HepG2 (cell line): ENCODE data around the gene RBM47. TPM values are rescaled to one million over a fixed set of nuclear protein-coding genes. Genes with fewer than 3 reads are reported as not detected.

Source experiments
- ATAD3A ChIP-seq: sonication (generic); formaldehyde crosslinking; IDR thresholded peaks from 2 replicates; pipeline ENCODE4 v1.4.0; 2020; ENCODE audit warnings: missing genetic modification reagents
- EED ChIP-seq: sonication (generic); formaldehyde crosslinking; IDR thresholded peaks from 2 replicates; pipeline ENCODE4 v1.5.0; 2020; ENCODE audit warnings: mild to moderate bottlenecking, missing genetic modification reagents
- GPN1 ChIP-seq: sonication (generic); formaldehyde crosslinking; IDR thresholded peaks from 2 replicates; pipeline ENCODE4 v1.5.1; 2020; ENCODE audit warnings: missing genetic modification reagents, borderline replicate concordance
- HES4 ChIP-seq: sonication (generic); formaldehyde crosslinking; IDR thresholded peaks from 2 replicates; pipeline ENCODE4 v1.9.0; 2021; ENCODE audit warnings: mild to moderate bottlenecking, missing genetic modification reagents, borderline replicate concordance
- HNRNPH1 ChIP-seq: fragments of 200-400 bp; formaldehyde crosslinking; optimal IDR thresholded peaks from 2 replicates; pipeline ENCODE3; 2017; ENCODE audit warnings: mild to moderate bottlenecking, low read depth, low read length
- KDM5A ChIP-seq: fragments of 200-600 bp; sonication (generic); IDR thresholded peaks from 2 replicates; pipeline ENCODE4 v1.7.0; 2018; ENCODE audit warnings: antibody characterized with exemption, mild to moderate bottlenecking, low read length, borderline replicate concordance
- NFE2L1 ChIP-seq: sonication (generic); formaldehyde crosslinking; IDR thresholded peaks from 2 replicates; pipeline ENCODE4 v1.4.0; 2020; ENCODE audit warnings: missing genetic modification reagents, mild to moderate bottlenecking, borderline replicate concordance
- SETDB1 ChIP-seq: sonication (generic); formaldehyde crosslinking; IDR thresholded peaks from 2 replicates; pipeline ENCODE4 v1.5.1; 2020; ENCODE audit warnings: missing genetic modification reagents, mild to moderate bottlenecking, borderline replicate concordance
- TBX3 ChIP-seq: fragments of 450-650 bp; IDR thresholded peaks from 2 replicates; pipeline ENCODE4 v1.6.1; 2017; ENCODE audit warnings: antibody characterized with exemption, mild to moderate bottlenecking, inconsistent platforms, borderline replicate concordance
- ZNF143 ChIP-seq: sonication (generic); formaldehyde crosslinking; IDR thresholded peaks from 2 replicates; pipeline ENCODE4 v1.4.0; 2020; ENCODE audit warnings: missing genetic modification reagents
- ZNF235 ChIP-seq: sonication (generic); formaldehyde crosslinking; IDR thresholded peaks from 2 replicates; pipeline ENCODE4 v1.8.1; 2023; ENCODE audit warnings: mild to moderate bottlenecking, missing genetic modification reagents, borderline replicate concordance
- ZSCAN31 ChIP-seq: sonication (generic); formaldehyde crosslinking; IDR thresholded peaks from 2 replicates; pipeline ENCODE4 v1.5.0; 2020; ENCODE audit warnings: low read depth, mild to moderate bottlenecking, missing genetic modification reagents
- polyA plus RNA-seq, 8 experiments: library from polyadenylated mRNA; depleted of rRNA in 3 of 8; stranded (reverse) in 7 of 8; unstranded in 1 of 8; fragments of >200 nt; fragmentation: Illumina TruSeq in 4 of 8; extraction: Trizol in 4 of 8; gene quantifications; 2 replicates each; pipeline versions ENCODE4 v1.2.1 to v1.2.3, GENCODE V29; 2011 to 2016; ENCODE audit warnings: low read depth in 4 of 8, missing spikeins in 1 of 8, mixed read lengths in 1 of 8; ENCODE audit not compliant: insufficient read depth in 1 of 8
- total RNA-seq, 5 experiments: library from RNA; depleted of rRNA; stranded (reverse); fragments of >200 nt; fragmentation: Illumina TruSeq; extraction: Trizol; gene quantifications; 2 replicates each; pipeline ENCODE4 v1.2.3, GENCODE V29; 2016; ENCODE audit warnings: low read depth in 1 of 5
- TF ChIP-seq, protein P1 (sequence below): sonication (generic); formaldehyde crosslinking; IDR thresholded peaks from 2 replicates; pipeline ENCODE4 v1.4.0; 2020; ENCODE audit warnings: mild to moderate bottlenecking, missing genetic modification reagents, borderline replicate concordance
- TF ChIP-seq, protein P2 (sequence below): sonication (generic); formaldehyde crosslinking; IDR thresholded peaks from 2 replicates; pipeline ENCODE4 v1.5.1; 2020; ENCODE audit warnings: mild to moderate bottlenecking, missing genetic modification reagents, borderline replicate concordance
- TF ChIP-seq, protein P3 (sequence below): sonication (generic); formaldehyde crosslinking; IDR thresholded peaks from 2 replicates; pipeline ENCODE4 v1.4.0; 2020; ENCODE audit warnings: mild to moderate bottlenecking, missing genetic modification reagents

The RBM47 gene
- total and polyA plus RNA-seq, 2 of the 13 experiments (the other 11 are each of a cell fraction or from before 2014, with no cell fraction given), result 1.2 to 2.5 TPM

DNA sequence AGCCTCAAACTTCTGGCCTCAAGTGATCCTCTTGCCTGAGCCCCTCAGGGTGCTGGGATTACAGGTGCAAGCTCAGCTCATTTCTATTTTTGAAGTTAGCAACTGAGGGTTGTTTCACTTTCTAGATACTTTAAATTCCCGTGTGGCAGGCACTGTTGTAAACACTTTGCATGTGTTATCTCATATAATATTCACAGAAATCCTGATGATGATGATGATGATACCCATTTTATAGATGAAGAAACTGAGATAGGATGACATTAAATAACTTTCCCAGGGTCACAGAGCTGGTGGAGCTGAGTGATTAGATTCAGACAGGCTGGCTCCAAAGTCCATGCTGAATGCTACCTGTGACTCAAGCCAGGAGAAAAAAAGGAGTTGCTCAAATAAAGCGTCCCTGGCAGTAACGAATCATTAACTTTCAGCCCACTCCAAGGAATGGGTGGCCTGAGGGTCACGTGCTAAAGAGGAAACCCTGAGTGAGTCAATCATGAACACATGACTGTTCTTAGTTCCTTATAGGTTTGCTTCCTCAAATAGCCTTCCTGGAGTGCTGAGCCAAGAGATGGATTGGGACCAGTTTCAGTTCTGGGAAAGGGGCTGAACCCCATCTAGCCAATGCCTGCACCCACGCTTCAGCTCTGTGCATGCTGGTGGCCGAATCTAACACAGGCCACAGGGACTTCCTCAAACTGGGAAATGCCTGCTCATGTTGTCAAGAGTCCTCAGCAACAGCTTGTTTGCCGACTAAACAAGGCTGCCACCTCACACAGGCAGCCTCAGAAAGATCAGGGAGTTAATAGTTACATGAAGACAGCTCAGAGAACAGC lies 52.8 kb downstream of the RBM47 start (continued):
- TF ChIP-seq, protein P1, sequence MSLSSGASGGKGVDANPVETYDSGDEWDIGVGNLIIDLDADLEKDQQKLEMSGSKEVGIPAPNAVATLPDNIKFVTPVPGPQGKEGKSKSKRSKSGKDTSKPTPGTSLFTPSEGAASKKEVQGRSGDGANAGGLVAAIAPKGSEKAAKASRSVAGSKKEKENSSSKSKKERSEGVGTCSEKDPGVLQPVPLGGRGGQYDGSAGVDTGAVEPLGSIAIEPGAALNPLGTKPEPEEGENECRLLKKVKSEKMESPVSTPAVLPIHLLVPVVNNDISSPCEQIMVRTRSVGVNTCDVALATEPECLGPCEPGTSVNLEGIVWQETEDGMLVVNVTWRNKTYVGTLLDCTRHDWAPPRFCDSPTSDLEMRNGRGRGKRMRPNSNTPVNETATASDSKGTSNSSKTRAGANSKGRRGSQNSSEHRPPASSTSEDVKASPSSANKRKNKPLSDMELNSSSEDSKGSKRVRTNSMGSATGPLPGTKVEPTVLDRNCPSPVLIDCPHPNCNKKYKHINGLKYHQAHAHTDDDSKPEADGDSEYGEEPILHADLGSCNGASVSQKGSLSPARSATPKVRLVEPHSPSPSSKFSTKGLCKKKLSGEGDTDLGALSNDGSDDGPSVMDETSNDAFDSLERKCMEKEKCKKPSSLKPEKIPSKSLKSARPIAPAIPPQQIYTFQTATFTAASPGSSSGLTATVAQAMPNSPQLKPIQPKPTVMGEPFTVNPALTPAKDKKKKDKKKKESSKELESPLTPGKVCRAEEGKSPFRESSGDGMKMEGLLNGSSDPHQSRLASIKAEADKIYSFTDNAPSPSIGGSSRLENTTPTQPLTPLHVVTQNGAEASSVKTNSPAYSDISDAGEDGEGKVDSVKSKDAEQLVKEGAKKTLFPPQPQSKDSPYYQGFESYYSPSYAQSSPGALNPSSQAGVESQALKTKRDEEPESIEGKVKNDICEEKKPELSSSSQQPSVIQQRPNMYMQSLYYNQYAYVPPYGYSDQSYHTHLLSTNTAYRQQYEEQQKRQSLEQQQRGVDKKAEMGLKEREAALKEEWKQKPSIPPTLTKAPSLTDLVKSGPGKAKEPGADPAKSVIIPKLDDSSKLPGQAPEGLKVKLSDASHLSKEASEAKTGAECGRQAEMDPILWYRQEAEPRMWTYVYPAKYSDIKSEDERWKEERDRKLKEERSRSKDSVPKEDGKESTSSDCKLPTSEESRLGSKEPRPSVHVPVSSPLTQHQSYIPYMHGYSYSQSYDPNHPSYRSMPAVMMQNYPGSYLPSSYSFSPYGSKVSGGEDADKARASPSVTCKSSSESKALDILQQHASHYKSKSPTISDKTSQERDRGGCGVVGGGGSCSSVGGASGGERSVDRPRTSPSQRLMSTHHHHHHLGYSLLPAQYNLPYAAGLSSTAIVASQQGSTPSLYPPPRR, result no peak
- TF ChIP-seq EED (CRISPR knock-in tag) (no peak), HNRNPH1 (no peak), TBX3 (no peak; the same call in 1 of the 2 replicates), ZSCAN31 (peak; percentile 59; the same call in 1 of the 2 replicates), GPN1 (CRISPR knock-in tag) (no peak), ZNF143 (CRISPR knock-in tag) (no peak), SETDB1 (CRISPR knock-in tag) (no peak), HES4 (no peak), NFE2L1 (CRISPR knock-in tag) (no peak), ATAD3A (CRISPR knock-in tag) (no peak), KDM5A (no peak), ZNF235 (CRISPR knock-in tag) (no peak)
- TF ChIP-seq, protein P2, sequence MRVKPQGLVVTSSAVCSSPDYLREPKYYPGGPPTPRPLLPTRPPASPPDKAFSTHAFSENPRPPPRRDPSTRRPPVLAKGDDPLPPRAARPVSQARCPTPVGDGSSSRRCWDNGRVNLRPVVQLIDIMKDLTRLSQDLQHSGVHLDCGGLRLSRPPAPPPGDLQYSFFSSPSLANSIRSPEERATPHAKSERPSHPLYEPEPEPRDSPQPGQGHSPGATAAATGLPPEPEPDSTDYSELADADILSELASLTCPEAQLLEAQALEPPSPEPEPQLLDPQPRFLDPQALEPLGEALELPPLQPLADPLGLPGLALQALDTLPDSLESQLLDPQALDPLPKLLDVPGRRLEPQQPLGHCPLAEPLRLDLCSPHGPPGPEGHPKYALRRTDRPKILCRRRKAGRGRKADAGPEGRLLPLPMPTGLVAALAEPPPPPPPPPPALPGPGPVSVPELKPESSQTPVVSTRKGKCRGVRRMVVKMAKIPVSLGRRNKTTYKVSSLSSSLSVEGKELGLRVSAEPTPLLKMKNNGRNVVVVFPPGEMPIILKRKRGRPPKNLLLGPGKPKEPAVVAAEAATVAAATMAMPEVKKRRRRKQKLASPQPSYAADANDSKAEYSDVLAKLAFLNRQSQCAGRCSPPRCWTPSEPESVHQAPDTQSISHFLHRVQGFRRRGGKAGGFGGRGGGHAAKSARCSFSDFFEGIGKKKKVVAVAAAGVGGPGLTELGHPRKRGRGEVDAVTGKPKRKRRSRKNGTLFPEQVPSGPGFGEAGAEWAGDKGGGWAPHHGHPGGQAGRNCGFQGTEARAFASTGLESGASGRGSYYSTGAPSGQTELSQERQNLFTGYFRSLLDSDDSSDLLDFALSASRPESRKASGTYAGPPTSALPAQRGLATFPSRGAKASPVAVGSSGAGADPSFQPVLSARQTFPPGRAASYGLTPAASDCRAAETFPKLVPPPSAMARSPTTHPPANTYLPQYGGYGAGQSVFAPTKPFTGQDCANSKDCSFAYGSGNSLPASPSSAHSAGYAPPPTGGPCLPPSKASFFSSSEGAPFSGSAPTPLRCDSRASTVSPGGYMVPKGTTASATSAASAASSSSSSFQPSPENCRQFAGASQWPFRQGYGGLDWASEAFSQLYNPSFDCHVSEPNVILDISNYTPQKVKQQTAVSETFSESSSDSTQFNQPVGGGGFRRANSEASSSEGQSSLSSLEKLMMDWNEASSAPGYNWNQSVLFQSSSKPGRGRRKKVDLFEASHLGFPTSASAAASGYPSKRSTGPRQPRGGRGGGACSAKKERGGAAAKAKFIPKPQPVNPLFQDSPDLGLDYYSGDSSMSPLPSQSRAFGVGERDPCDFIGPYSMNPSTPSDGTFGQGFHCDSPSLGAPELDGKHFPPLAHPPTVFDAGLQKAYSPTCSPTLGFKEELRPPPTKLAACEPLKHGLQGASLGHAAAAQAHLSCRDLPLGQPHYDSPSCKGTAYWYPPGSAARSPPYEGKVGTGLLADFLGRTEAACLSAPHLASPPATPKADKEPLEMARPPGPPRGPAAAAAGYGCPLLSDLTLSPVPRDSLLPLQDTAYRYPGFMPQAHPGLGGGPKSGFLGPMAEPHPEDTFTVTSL (CRISPR knock-in tag), result no peak; the same call in 1 of the 2 replicates
- TF ChIP-seq, protein P3, sequence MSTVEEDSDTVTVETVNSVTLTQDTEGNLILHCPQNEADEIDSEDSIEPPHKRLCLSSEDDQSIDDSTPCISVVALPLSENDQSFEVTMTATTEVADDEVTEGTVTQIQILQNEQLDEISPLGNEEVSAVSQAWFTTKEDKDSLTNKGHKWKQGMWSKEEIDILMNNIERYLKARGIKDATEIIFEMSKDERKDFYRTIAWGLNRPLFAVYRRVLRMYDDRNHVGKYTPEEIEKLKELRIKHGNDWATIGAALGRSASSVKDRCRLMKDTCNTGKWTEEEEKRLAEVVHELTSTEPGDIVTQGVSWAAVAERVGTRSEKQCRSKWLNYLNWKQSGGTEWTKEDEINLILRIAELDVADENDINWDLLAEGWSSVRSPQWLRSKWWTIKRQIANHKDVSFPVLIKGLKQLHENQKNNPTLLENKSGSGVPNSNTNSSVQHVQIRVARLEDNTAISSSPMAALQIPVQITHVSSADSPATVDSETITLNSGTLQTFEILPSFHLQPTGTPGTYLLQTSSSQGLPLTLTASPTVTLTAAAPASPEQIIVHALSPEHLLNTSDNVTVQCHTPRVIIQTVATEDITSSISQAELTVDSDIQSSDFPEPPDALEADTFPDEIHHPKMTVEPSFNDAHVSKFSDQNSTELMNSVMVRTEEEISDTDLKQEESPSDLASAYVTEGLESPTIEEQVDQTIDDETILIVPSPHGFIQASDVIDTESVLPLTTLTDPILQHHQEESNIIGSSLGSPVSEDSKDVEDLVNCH (CRISPR knock-in tag), result no peak
